Suprapubic skin (tissue), 4 donors: ENCODE measurements around the gene TSHZ2. TPM values are rescaled to one million over a fixed set of nuclear protein-coding genes. Genes with fewer than 3 reads are reported as not detected.

Experiments used
- DNase-seq, 2 donors: peaks; one replicate each; pipeline ENCODE4 v3.0.0-alpha.2; 2019; ENCODE audit warnings: low spot score in 2 of 2
- H3K27ac ChIP-seq: fragments of 200-600 bp; sonication (generic); one replicate; pipeline ENCODE4 v1.5.1; 2019
- H3K27me3 ChIP-seq: fragments of 200-600 bp; sonication (generic); one replicate; pipeline ENCODE4 v1.5.1; 2019
- H3K36me3 ChIP-seq: fragments of 200-600 bp; sonication (generic); one replicate; pipeline ENCODE4 v1.5.1; 2019
- H3K4me1 ChIP-seq: fragments of 200-600 bp; sonication (generic); one replicate; pipeline ENCODE4 v1.5.1; 2019
- H3K4me3 ChIP-seq: fragments of 200-600 bp; sonication (generic); one replicate; pipeline ENCODE4 v1.5.1; 2019; ENCODE audit warnings: mild to moderate bottlenecking
- H3K9me3 ChIP-seq: fragments of 200-600 bp; sonication (generic); one replicate; pipeline ENCODE4 v1.5.1; 2019
- EP300 ChIP-seq: sonication (generic); formaldehyde crosslinking; IDR thresholded peaks from one replicate; pipeline ENCODE4 v1.6.1; 2017; ENCODE audit warnings: antibody characterized with exemption
- POLR2A ChIP-seq, 2 donors: fragments of 450-650 bp; IDR thresholded peaks; one replicate each; pipeline ENCODE4 v1.6.1; 2017; ENCODE audit warnings: antibody characterized with exemption in 2 of 2, mild to moderate bottlenecking in 2 of 2, moderate library complexity in 2 of 2
- POLR2AphosphoS5 ChIP-seq, 3 donors: sonication (generic); formaldehyde crosslinking; IDR thresholded peaks; one replicate each; pipeline ENCODE4 v1.6.1; 2017; ENCODE audit warnings: antibody characterized with exemption in 3 of 3
- WGBS: methylation state at CpG from one replicate; pipeline ENCODE4 v1.1.5; 2018; 5-methylcytosine and 5-hydroxymethylcytosine counted together
- total RNA-seq, 4 donors: library from RNA; depleted of rRNA; stranded (reverse); fragments of >200 nt; gene quantifications; one replicate each; pipeline ENCODE4 v1.1.0, GENCODE V29; 2016
- TF ChIP-seq, protein P1 (sequence below), 2 donors: fragments of 200-600 bp in 1 of 2; fragments of 450-650 bp in 1 of 2; sonication (generic) in 1 of 2; IDR thresholded peaks; one replicate each; pipeline ENCODE4 v1.5.1; 2016 to 2019; ENCODE audit warnings: antibody characterized with exemption in 2 of 2, mild to moderate bottlenecking in 1 of 2, moderate library complexity in 1 of 2

TSHZ2 gene
- total RNA-seq, 4 donors from 2014 or later: 10.2 to 24.7 (median 19.2) TPM

- no peak overlapping the region for H3K27ac ChIP-seq
- H3K27me3 ChIP-seq: no peaks in the 10 kb centered on the region
- no peaks in the 10 kb centered on the region for H3K4me1 ChIP-seq
- no peak for TF ChIP-seq EP300
- TF ChIP-seq, protein P1, sequence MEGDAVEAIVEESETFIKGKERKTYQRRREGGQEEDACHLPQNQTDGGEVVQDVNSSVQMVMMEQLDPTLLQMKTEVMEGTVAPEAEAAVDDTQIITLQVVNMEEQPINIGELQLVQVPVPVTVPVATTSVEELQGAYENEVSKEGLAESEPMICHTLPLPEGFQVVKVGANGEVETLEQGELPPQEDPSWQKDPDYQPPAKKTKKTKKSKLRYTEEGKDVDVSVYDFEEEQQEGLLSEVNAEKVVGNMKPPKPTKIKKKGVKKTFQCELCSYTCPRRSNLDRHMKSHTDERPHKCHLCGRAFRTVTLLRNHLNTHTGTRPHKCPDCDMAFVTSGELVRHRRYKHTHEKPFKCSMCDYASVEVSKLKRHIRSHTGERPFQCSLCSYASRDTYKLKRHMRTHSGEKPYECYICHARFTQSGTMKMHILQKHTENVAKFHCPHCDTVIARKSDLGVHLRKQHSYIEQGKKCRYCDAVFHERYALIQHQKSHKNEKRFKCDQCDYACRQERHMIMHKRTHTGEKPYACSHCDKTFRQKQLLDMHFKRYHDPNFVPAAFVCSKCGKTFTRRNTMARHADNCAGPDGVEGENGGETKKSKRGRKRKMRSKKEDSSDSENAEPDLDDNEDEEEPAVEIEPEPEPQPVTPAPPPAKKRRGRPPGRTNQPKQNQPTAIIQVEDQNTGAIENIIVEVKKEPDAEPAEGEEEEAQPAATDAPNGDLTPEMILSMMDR (IDR thresholded peaks at IDR 0.05): no peak
- TF ChIP-seq POLR2AphosphoS5 (IDR thresholded peaks at IDR 0.05): no peak
- no peak for TF ChIP-seq POLR2A (IDR thresholded peaks at IDR 0.05)
- DNase-seq: peak in 1 of 2 donors; percentile 70
- no peaks in the 10 kb centered on the region for H3K36me3 ChIP-seq
- H3K9me3 ChIP-seq: no peaks in the 10 kb centered on the region
- WGBS: 79% methylated on average over 8 of the region's 8 CpGs
- no peak overlapping the region for H3K4me3 ChIP-seq
Measured at GRCh38 chr20:53510704-53511103, 538.5 kb downstream of the TSHZ2 start.

GRCh38 chr20:53512076-53512475 lies 539.9 kb downstream of the TSHZ2 start:
- no peaks in the 10 kb centered on the region for H3K27me3 ChIP-seq
- H3K27ac ChIP-seq: no peak overlapping the region
- no peaks in the 10 kb centered on the region for H3K9me3 ChIP-seq
- WGBS: 87% methylated on average over 9 of the region's 9 CpGs
- no peak overlapping the region for H3K4me3 ChIP-seq
- TF ChIP-seq, protein P1 (IDR thresholded peaks at IDR 0.05): no peak
- H3K4me1 ChIP-seq: no peaks in the 10 kb centered on the region
- no peaks in the 10 kb centered on the region for H3K36me3 ChIP-seq
- DNase-seq: peak in 1 of 2 donors; percentile 6

DNA sequence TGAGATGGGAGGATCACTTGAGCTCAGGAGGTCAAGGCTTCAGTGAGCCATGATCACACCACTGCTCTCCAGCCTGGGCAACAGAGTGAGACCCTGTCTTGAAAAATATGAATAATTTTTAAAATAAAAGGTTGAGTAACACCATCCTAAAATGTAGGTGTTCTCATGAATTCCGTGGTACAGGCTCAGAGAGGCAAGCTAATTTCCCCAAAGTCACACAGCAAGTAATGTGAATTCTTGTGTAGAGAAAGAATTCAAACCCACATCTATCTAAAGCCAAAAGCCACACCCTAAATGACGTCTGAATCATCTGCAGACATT lies 541.0 kb downstream of the TSHZ2 start:
- TF ChIP-seq, protein P1 (IDR thresholded peaks at IDR 0.05): no peak
- TF ChIP-seq POLR2A (IDR thresholded peaks at IDR 0.05) (no peak), POLR2AphosphoS5 (IDR thresholded peaks at IDR 0.05) (no peak), EP300 (no peak)
- no peak overlapping the region for H3K27ac ChIP-seq
- no peaks in the 10 kb centered on the region for H3K36me3 ChIP-seq
- H3K27me3 ChIP-seq: no peaks in the 10 kb centered on the region
- no peaks in the 10 kb centered on the region for H3K9me3 ChIP-seq
- 43% methylated on average over 2 of the region's 2 CpGs for WGBS
- no peaks in the 10 kb centered on the region for H3K4me1 ChIP-seq
- no peak for DNase-seq
- H3K4me3 ChIP-seq: no peak overlapping the region

GRCh38 chr20:53513489-53514298 lies 541.5 kb downstream of the TSHZ2 start:
- WGBS: 86% methylated on average over 18 of the region's 18 CpGs

DNA sequence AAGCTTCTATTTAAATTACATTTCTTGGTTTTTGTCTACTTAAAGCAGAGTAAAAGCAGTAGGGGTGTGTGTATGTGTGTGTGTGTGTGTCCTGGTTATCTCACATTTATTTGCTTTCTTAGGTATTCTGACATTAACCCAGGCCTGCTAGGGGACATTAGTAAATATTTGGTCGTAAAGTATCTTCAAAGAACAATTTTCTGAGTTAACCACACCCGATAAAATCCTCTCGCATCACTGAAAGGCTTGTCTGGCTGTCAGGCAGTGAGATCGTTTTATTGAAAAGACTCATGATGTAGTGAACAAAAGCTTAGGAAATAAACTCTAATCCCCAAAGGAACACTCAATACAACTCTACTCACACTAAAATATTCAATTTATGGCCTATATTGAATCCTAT lies 543.6 kb downstream of the TSHZ2 start:
- H3K27me3 ChIP-seq: no peaks in the 10 kb centered on the region
- no peaks in the 10 kb centered on the region for H3K9me3 ChIP-seq
- 62% methylated on average over 4 of the region's 4 CpGs for WGBS
- no peaks in the 10 kb centered on the region for H3K4me1 ChIP-seq
- no peak overlapping the region for H3K27ac ChIP-seq
- no peak for DNase-seq
- no peaks in the 10 kb centered on the region for H3K36me3 ChIP-seq
- TF ChIP-seq, protein P1 (IDR thresholded peaks at IDR 0.05): no peak
- TF ChIP-seq POLR2A (IDR thresholded peaks at IDR 0.05): no peak
- no peak for TF ChIP-seq POLR2AphosphoS5 (IDR thresholded peaks at IDR 0.05)
- TF ChIP-seq EP300: no peak
- H3K4me3 ChIP-seq: no peak overlapping the region

More at GRCh38 chr20:53513489-53514298, 541.5 kb downstream of the TSHZ2 start:
- Histone ChIP-seq H3K4me1 (no peaks in the 10 kb centered on the region), H3K9me3 (no peaks in the 10 kb centered on the region), H3K27ac (no peak overlapping the region), H3K27me3 (no peaks in the 10 kb centered on the region), H3K4me3 (no peak overlapping the region), H3K36me3 (no peaks in the 10 kb centered on the region)
- no peak for TF ChIP-seq POLR2A (IDR thresholded peaks at IDR 0.05)
- TF ChIP-seq, protein P1 (IDR thresholded peaks at IDR 0.05): no peak
- no peak for TF ChIP-seq EP300
- no peak for TF ChIP-seq POLR2AphosphoS5 (IDR thresholded peaks at IDR 0.05)
- DNase-seq: peak in 1 of 2 donors; percentile 50
